OCI-LY3 (cell line): ENCODE data around the gene PARK7.

ENCODE experiments used
- H2AFZ ChIP-seq: fragments of 200-600, 300-600 bp; shearing (Covaris generic); 2 replicates; pipeline ENCODE4 v1.6.0; 2014; ENCODE audit warnings: antibody characterized with exemption, low read depth, low read length
- H3K27ac ChIP-seq: fragments of 200-600, 300-600 bp; sonication (generic); 2 replicates; pipeline ENCODE4 v1.5.1; 2014; ENCODE audit warnings: mild to moderate bottlenecking, low read length, moderate library complexity, mixed read lengths
- H3K27me3 ChIP-seq: fragments of 200-600, 300-600 bp; sonication (generic); 2 replicates; pipeline ENCODE4 v1.6.1; 2014; ENCODE audit warnings: low read depth, low read length, mixed read lengths
- H3K36me3 ChIP-seq: fragments of 200-600, 300-600 bp; sonication (generic); replicated peaks from 2 replicates; pipeline ENCODE3; 2014; ENCODE audit warnings: low read depth, low read length, mixed read lengths
- H3K4me1 ChIP-seq: fragments of 300-600, 200-600 bp; sonication (generic); 2 replicates; pipeline ENCODE4 v1.6.1; 2014; ENCODE audit warnings: low read length, mixed read lengths
- H3K4me2 ChIP-seq: fragments of 200-600, 300-600 bp; sonication (generic); 2 replicates; pipeline ENCODE4 v1.6.1; 2014; ENCODE audit warnings: low read length, mixed read lengths
- H3K4me3 ChIP-seq: fragments of 300-600, 200-600 bp; sonication (generic); 2 replicates; pipeline ENCODE4 v1.5.1; 2014; ENCODE audit warnings: antibody characterized with exemption, mild to moderate bottlenecking, low read length, moderate library complexity
- H3K79me2 ChIP-seq: fragments of 300-600, 200-600 bp; shearing (Covaris generic); 2 replicates; pipeline ENCODE4 v1.6.1; 2014; ENCODE audit warnings: mild to moderate bottlenecking, low read length, mixed read lengths
- H3K9ac ChIP-seq: fragments of 300-600, 200-600 bp; shearing (Covaris generic); 2 replicates; pipeline ENCODE4 v1.6.0; 2014; ENCODE audit warnings: mild to moderate bottlenecking, low read length, moderate library complexity
- H3K9me3 ChIP-seq: fragments of 200-600, 300-600 bp; shearing (Covaris generic); 2 replicates; pipeline ENCODE4 v1.6.1; 2014; ENCODE audit warnings: low read length, mixed read lengths; ENCODE audit not compliant: insufficient read depth
- H4K20me1 ChIP-seq: fragments of 200-600, 300-600 bp; sonication (generic); 2 replicates; pipeline ENCODE4 v1.6.1; 2016; ENCODE audit warnings: low read length, mixed read lengths; ENCODE audit not compliant: insufficient read depth
- EZH2phosphoT487 ChIP-seq: fragments of 200-600 bp; shearing (Covaris generic); IDR thresholded peaks from 2 replicates; pipeline ENCODE4 v1.6.1; 2018; ENCODE audit warnings: antibody characterized with exemption, mixed run types, low read depth
- TF ChIP-seq, protein P1 (sequence below): fragments of 200-600, 300-600 bp; sonication (generic); IDR thresholded peaks from 2 replicates; pipeline ENCODE4 v1.5.1; 2014; ENCODE audit warnings: antibody characterized with exemption, low read length, low read depth

The PARK7 gene

DNA sequence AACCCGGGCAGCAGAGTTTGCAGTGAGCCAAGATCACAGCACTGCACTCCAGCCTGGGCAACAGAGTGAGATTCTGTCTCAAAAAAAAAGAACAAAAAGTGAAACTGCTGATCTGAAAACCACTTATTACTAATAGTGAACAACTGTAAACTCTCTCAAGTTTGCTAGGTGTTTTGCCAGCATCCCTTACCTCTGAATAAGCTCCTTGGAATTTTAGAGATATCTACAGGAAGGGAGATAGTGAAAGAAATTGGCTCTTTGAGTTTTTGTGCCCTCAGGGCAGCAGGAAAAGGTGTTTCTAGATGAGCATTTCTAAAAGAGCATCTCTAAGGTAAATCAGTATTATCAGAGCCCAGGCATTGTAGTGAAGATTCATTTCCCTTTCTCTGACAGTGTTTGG lies 27.1 kb downstream of the PARK7 start:
- no peak overlapping the region for H3K9ac ChIP-seq
- no peak overlapping the region for H2AFZ ChIP-seq
- no peaks in the 10 kb centered on the region for H3K9me3 ChIP-seq
- H3K27me3 ChIP-seq = no peaks in the 10 kb centered on the region
- H3K4me2 ChIP-seq = no peak overlapping the region
- no peak overlapping the region for H3K27ac ChIP-seq
- no peak overlapping the region for H3K4me3 ChIP-seq
- H4K20me1 ChIP-seq = no peaks in the 10 kb centered on the region
- peaks cover 4% of the 10 kb centered on the region for H3K4me1 ChIP-seq
- TF ChIP-seq, protein P1, sequence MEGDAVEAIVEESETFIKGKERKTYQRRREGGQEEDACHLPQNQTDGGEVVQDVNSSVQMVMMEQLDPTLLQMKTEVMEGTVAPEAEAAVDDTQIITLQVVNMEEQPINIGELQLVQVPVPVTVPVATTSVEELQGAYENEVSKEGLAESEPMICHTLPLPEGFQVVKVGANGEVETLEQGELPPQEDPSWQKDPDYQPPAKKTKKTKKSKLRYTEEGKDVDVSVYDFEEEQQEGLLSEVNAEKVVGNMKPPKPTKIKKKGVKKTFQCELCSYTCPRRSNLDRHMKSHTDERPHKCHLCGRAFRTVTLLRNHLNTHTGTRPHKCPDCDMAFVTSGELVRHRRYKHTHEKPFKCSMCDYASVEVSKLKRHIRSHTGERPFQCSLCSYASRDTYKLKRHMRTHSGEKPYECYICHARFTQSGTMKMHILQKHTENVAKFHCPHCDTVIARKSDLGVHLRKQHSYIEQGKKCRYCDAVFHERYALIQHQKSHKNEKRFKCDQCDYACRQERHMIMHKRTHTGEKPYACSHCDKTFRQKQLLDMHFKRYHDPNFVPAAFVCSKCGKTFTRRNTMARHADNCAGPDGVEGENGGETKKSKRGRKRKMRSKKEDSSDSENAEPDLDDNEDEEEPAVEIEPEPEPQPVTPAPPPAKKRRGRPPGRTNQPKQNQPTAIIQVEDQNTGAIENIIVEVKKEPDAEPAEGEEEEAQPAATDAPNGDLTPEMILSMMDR = no peak
- TF ChIP-seq EZH2phosphoT487 = no peak
- peaks cover 12% of the 10 kb centered on the region for H3K36me3 ChIP-seq
- H3K79me2 ChIP-seq = no peaks in the 10 kb centered on the region

DNA sequence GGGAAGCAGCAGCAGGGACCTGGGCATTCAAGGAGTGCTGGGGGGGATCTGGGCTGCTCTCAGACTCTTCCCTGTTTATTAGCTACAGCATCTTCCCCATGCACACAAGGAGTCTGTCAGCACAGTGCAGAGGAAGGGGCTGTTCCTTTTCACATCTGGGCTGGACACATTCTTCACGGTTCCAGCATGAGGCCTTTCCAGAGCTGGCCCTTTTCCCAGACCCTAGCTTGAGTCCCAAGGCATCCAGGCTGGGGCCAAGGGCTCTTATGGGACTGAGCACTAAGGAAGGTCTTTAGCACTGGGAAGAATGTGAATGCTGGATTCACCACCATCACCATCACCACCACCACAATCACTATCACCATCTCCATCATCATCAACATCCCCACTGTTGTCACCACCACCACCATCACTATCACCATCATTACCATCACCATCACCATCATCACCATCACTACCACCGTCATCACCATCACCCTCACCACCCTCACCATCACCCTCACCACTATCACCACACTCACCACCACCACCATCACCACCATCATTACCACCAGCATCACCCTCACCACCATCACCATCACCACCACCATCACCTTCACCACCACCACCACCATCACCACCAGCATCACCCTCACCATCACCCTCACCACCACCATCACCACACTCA lies 28.4 kb downstream of the PARK7 start:
- Histone ChIP-seq H3K4me2 (no peak overlapping the region), H3K9ac (no peak overlapping the region), H3K36me3 (peaks cover 7% of the 10 kb centered on the region), H3K27me3 (no peaks in the 10 kb centered on the region), H4K20me1 (no peaks in the 10 kb centered on the region), H3K4me1 (peaks cover 4% of the 10 kb centered on the region), H3K4me3 (no peak overlapping the region), H3K79me2 (no peaks in the 10 kb centered on the region), H2AFZ (no peak overlapping the region), H3K27ac (no peak overlapping the region), H3K9me3 (no peaks in the 10 kb centered on the region)
- TF ChIP-seq EZH2phosphoT487 = no peak
- TF ChIP-seq, protein P1 = no peak

DNA sequence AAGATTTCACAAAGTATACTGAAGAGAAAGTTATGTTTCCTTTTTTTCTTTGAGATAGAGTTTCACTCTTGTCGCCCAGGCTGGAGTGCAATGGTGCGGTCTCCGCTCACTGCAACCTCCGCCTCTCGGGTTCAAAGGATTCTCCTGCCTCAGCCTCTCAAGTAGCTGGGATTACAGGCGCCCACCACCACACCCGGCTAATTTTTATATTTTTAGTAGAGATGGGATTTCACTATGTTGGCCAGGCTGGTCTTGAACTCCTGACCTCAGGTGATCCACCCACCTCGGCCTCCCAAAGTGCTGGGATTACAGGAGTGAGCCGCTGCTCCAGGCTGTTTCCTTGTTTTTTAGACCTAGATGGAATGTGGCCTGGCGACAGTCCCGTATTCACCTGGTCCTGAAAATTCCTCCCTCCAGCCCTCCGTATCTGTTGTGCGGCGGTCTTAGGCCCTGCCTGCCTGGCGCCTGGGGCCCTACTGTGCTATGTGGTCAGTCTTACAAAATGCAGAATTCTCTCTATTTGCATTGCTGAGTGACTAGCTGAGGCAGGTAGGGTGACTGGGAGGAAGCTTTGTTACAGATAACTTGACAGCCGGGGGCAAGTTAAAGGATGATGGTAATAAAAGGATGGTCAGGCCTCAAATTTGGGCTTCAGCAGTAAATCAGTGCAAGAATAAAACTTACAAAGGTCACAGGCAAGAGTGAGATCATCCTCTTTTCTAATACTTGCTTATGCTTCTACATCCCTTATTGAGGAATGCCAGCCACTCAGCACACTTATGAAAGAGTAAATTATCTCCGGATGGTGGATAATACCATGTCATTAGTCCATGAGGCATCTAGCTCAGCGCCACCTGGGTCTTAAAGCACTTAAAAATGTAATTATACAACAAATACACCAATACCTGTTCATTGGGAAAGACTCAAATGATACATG lies 30.3 kb downstream of the PARK7 start:
- Histone ChIP-seq H3K79me2 (no peaks in the 10 kb centered on the region), H3K4me1 (peaks cover 4% of the 10 kb centered on the region), H3K27ac (no peak overlapping the region), H3K4me3 (no peak overlapping the region), H2AFZ (no peak overlapping the region), H3K36me3 (no peaks in the 10 kb centered on the region), H3K4me2 (no peak overlapping the region), H3K9ac (no peak overlapping the region), H3K9me3 (no peaks in the 10 kb centered on the region), H3K27me3 (no peaks in the 10 kb centered on the region), H4K20me1 (no peaks in the 10 kb centered on the region)
- no peak for TF ChIP-seq EZH2phosphoT487
- TF ChIP-seq, protein P1 = no peak

DNA sequence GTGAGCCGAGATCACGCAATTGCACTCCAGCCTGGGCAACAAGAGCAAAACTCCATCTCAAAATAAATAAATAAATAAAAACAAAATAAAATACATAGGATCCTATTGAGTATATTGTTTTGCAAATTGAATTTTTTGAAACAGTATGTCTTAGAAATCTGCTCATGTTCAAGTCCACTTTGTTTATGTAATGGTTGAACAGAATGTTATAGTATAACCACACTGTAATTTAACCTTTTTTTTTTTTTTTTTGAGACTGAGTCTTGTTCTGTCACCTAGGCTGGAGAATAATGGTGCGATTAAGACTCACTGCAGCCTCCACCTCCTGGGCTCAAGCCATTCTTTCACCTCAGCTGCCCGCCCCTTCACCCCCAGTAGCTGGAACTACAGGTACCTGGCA lies 31.4 kb downstream of the PARK7 start:
- no peak for TF ChIP-seq EZH2phosphoT487
- TF ChIP-seq, protein P1 = no peak
- no peak overlapping the region for H2AFZ ChIP-seq
- H3K9me3 ChIP-seq = no peaks in the 10 kb centered on the region
- no peaks in the 10 kb centered on the region for H4K20me1 ChIP-seq
- H3K9ac ChIP-seq = no peak overlapping the region
- H3K4me2 ChIP-seq = no peak overlapping the region
- no peaks in the 10 kb centered on the region for H3K27me3 ChIP-seq
- H3K27ac ChIP-seq = no peak overlapping the region
- peaks cover 4% of the 10 kb centered on the region for H3K4me1 ChIP-seq
- no peaks in the 10 kb centered on the region for H3K79me2 ChIP-seq
- no peaks in the 10 kb centered on the region for H3K36me3 ChIP-seq
- no peak overlapping the region for H3K4me3 ChIP-seq
